Measurements from ENCODE around the gene REST. TPM values are rescaled to one million over a fixed set of nuclear protein-coding genes. Genes with fewer than 3 reads are reported as not detected.

REST gene
- total and polyA plus RNA-seq, 2 donors (not counting 1 experiment from before 2014, with no cell fraction given): 30.5 to 33.0 TPM

- H3K4me3 ChIP-seq (replicated peaks in 1 of 4; ENCODE audit: control extremely low read depth in 1 of 4, insufficient read depth in 1 of 4, low read depth in 3 of 4, low read length in 4 of 4): peak overlapping the region in 1 of 4 experiments; percentile 15
- no peaks in the 10 kb centered on the region for H4K20me1 ChIP-seq (ENCODE audit: control insufficient read depth, extremely low read depth, insufficient read depth, low read length)
- no peaks in the 10 kb centered on the region for H3K36me3 ChIP-seq (ENCODE audit: control insufficient read depth, insufficient read depth, low read length)
- H3K9me3 ChIP-seq (ENCODE audit: control insufficient read depth, insufficient read depth, low read depth, low read length): no peaks in the 10 kb centered on the region
- H3K9ac ChIP-seq (ENCODE audit: insufficient read depth, low read length): no peak overlapping the region
- peaks cover 4% of the 10 kb centered on the region for H3K27me3 ChIP-seq (ENCODE audit: control insufficient read depth, insufficient read depth, low read length)
- DNase-seq (ENCODE audit: low read depth in 2 of 2): peak; percentile 5 to 19
- peaks cover 4% of the 10 kb centered on the region for H3K4me1 ChIP-seq (ENCODE audit: control insufficient read depth, extremely low read depth, insufficient read depth, low read length)
- TF ChIP-seq CTCF (conservative IDR thresholded peaks at IDR 0.05 in 1 of 2, IDR thresholded peaks at IDR 0.05 in 1 of 2; ENCODE audit: low read depth in 1 of 2, low read length in 2 of 2) (no peak), EZH2 (IDR thresholded peaks at IDR 0.05; ENCODE audit: low read length, missing control alignments) (no peak)
- H2AFZ ChIP-seq (ENCODE audit: low read length): peak overlapping the region; percentile 62
- no peaks in the 10 kb centered on the region for H3K79me2 ChIP-seq (ENCODE audit: control insufficient read depth, insufficient read depth, low read length)
- H3K4me2 ChIP-seq (ENCODE audit: extremely low read depth, insufficient read depth, low read length): peak overlapping the region; percentile 44
- no peak overlapping the region for H3K27ac ChIP-seq (ENCODE audit: insufficient read depth, low read length)
These were observed 36.3 kb upstream of the REST start for GRCh38 chr4:56871371-56871866.

- Histone ChIP-seq H3K4me2 (ENCODE audit: extremely low read depth, insufficient read depth, low read length) (no peak overlapping the region), H3K9me3 (ENCODE audit: control insufficient read depth, insufficient read depth, low read depth, low read length) (no peaks in the 10 kb centered on the region), H2AFZ (ENCODE audit: low read length) (no peak overlapping the region), H3K4me3 (replicated peaks in 1 of 4; ENCODE audit: control extremely low read depth in 1 of 4, insufficient read depth in 1 of 4, low read depth in 3 of 4, low read length in 4 of 4) (no peak overlapping the region), H3K79me2 (ENCODE audit: control insufficient read depth, insufficient read depth, low read length) (no peaks in the 10 kb centered on the region), H3K27ac (ENCODE audit: insufficient read depth, low read length) (no peak overlapping the region), H3K4me1 (ENCODE audit: control insufficient read depth, extremely low read depth, insufficient read depth, low read length) (peaks cover 4% of the 10 kb centered on the region), H3K36me3 (ENCODE audit: control insufficient read depth, insufficient read depth, low read length) (no peaks in the 10 kb centered on the region), H3K9ac (ENCODE audit: insufficient read depth, low read length) (no peak overlapping the region), H4K20me1 (ENCODE audit: control insufficient read depth, extremely low read depth, insufficient read depth, low read length) (no peaks in the 10 kb centered on the region), H3K27me3 (ENCODE audit: control insufficient read depth, insufficient read depth, low read length) (peaks cover 4% of the 10 kb centered on the region)
- TF ChIP-seq CTCF (conservative IDR thresholded peaks at IDR 0.05 in 1 of 2, IDR thresholded peaks at IDR 0.05 in 1 of 2; ENCODE audit: low read depth in 1 of 2, low read length in 2 of 2): no peak
- no peak for TF ChIP-seq EZH2 (IDR thresholded peaks at IDR 0.05; ENCODE audit: low read length, missing control alignments)
- no peak for DNase-seq (ENCODE audit: low read depth in 2 of 2)
These were observed 33.5 kb upstream of the REST start for GRCh38 chr4:56874166-56874565.

GRCh38 chr4:56874923-56875322 lies 32.8 kb upstream of the REST start:
- TF ChIP-seq CTCF (conservative IDR thresholded peaks at IDR 0.05 in 1 of 2, IDR thresholded peaks at IDR 0.05 in 1 of 2; ENCODE audit: low read depth in 1 of 2, low read length in 2 of 2): no peak
- no peak for TF ChIP-seq EZH2 (IDR thresholded peaks at IDR 0.05; ENCODE audit: low read length, missing control alignments)
- Histone ChIP-seq H3K36me3 (ENCODE audit: control insufficient read depth, insufficient read depth, low read length) (no peaks in the 10 kb centered on the region), H3K27ac (ENCODE audit: insufficient read depth, low read length) (no peak overlapping the region), H2AFZ (ENCODE audit: low read length) (no peak overlapping the region), H3K9me3 (ENCODE audit: control insufficient read depth, insufficient read depth, low read depth, low read length) (no peaks in the 10 kb centered on the region), H3K4me1 (ENCODE audit: control insufficient read depth, extremely low read depth, insufficient read depth, low read length) (peaks cover 4% of the 10 kb centered on the region), H3K9ac (ENCODE audit: insufficient read depth, low read length) (no peak overlapping the region), H3K4me2 (ENCODE audit: extremely low read depth, insufficient read depth, low read length) (no peak overlapping the region), H3K27me3 (ENCODE audit: control insufficient read depth, insufficient read depth, low read length) (peaks cover 4% of the 10 kb centered on the region), H3K4me3 (replicated peaks in 1 of 4; ENCODE audit: control extremely low read depth in 1 of 4, insufficient read depth in 1 of 4, low read depth in 3 of 4, low read length in 4 of 4) (no peak overlapping the region), H3K79me2 (ENCODE audit: control insufficient read depth, insufficient read depth, low read length) (no peaks in the 10 kb centered on the region), H4K20me1 (ENCODE audit: control insufficient read depth, extremely low read depth, insufficient read depth, low read length) (no peaks in the 10 kb centered on the region)
- DNase-seq (ENCODE audit: low read depth in 2 of 2): no peak

Data from fibroblast of lung (primary cell).